Measurements from ENCODE around the gene RBPJL. TPM values are rescaled to one million over a fixed set of nuclear protein-coding genes. Genes with fewer than 3 reads are reported as not detected.

Gene RBPJL
- total and polyA plus RNA-seq, 4 experiments from 2014 or later, result not detected

GRCh38 chr20:45268531-45268930 is 38.1 kb upstream of the RBPJL start:
- Mint-ChIP-seq H3K4me1 (no peaks in the 10 kb centered on the region), H3K27me3 (peaks cover 11 to 26% of the 10 kb centered on the region in 2 donors), H3K27ac (no peak overlapping the region), H3K9me3 (peaks cover 0 to 2% (median 0%) of the 10 kb centered on the region in 8 donors), H3K36me3 (no peaks in the 10 kb centered on the region), H3K4me3 (no peak overlapping the region)
- no peak for DNase-seq
- Histone ChIP-seq H3K9me3 (ENCODE audit: control insufficient read depth in 1 of 2, low read length in 2 of 2) (no peaks in the 10 kb centered on the region), H3K4me1 (ENCODE audit: insufficient read depth, low read length) (no peaks in the 10 kb centered on the region), H3K4me3 (ENCODE audit: low read length in 2 of 2) (no peak overlapping the region), H3K27me3 (ENCODE audit: insufficient read depth, low read length) (no peaks in the 10 kb centered on the region), H3K27ac (ENCODE audit: low read depth, low read length) (no peak overlapping the region), H3K36me3 (ENCODE audit: insufficient read depth, low read length) (no peaks in the 10 kb centered on the region)
- POLR2A ChIA-PET (ENCODE audit: partially characterized antibody), result no interaction called here
- CTCF ChIA-PET (ENCODE audit: partially characterized antibody), result interaction anchor here (0.8 to 0.9 kb wide), 2 partner anchors 22 to 25 kb away, joined by 4 to 5 read pairs; no protein-coding TSS in a partner anchor
- intact Hi-C loops (cut with micrococcal nuclease), result no loop called here

- H3K27me3 Mint-ChIP-seq, result peaks cover 12 to 26% of the 10 kb centered on the region in 2 donors
- no peak overlapping the region for H3K27ac Mint-ChIP-seq
- H3K4me3 Mint-ChIP-seq, result no peak overlapping the region
- Histone ChIP-seq H3K27me3 (ENCODE audit: insufficient read depth, low read length) (no peaks in the 10 kb centered on the region), H3K36me3 (ENCODE audit: insufficient read depth, low read length) (no peaks in the 10 kb centered on the region), H3K27ac (ENCODE audit: low read depth, low read length) (no peak overlapping the region), H3K9me3 (ENCODE audit: control insufficient read depth in 1 of 2, low read length in 2 of 2) (no peaks in the 10 kb centered on the region), H3K4me1 (ENCODE audit: insufficient read depth, low read length) (no peaks in the 10 kb centered on the region), H3K4me3 (ENCODE audit: low read length in 2 of 2) (no peak overlapping the region)
- peaks cover 0 to 2% (median 0%) of the 10 kb centered on the region in 8 donors for H3K9me3 Mint-ChIP-seq
- CTCF ChIA-PET (ENCODE audit: partially characterized antibody), result interaction anchor here (0.8 to 0.9 kb wide), 2 partner anchors 22 to 25 kb away, joined by 4 to 5 read pairs; no protein-coding TSS in a partner anchor
- no peaks in the 10 kb centered on the region for H3K4me1 Mint-ChIP-seq
- H3K36me3 Mint-ChIP-seq, result no peaks in the 10 kb centered on the region
- DNase-seq, result no peak
- POLR2A ChIA-PET (ENCODE audit: partially characterized antibody), result no interaction called here
- intact Hi-C loops (cut with micrococcal nuclease), result no loop called here
Observed at GRCh38 chr20:45269056-45269455, 37.6 kb upstream of the RBPJL start.

- Histone ChIP-seq H3K27ac (ENCODE audit: low read depth, low read length) (no peak overlapping the region), H3K27me3 (ENCODE audit: insufficient read depth, low read length) (no peaks in the 10 kb centered on the region), H3K4me1 (ENCODE audit: insufficient read depth, low read length) (no peaks in the 10 kb centered on the region), H3K4me3 (ENCODE audit: low read length in 2 of 2) (no peak overlapping the region), H3K36me3 (ENCODE audit: insufficient read depth, low read length) (no peaks in the 10 kb centered on the region), H3K9me3 (ENCODE audit: control insufficient read depth in 1 of 2, low read length in 2 of 2) (no peaks in the 10 kb centered on the region)
- H3K27ac Mint-ChIP-seq, result no peak overlapping the region
- intact Hi-C loops (cut with micrococcal nuclease), result no loop called here
- no peak for DNase-seq
- ChIA-PET CTCF (ENCODE audit: partially characterized antibody) (no interaction called here), POLR2A (ENCODE audit: partially characterized antibody) (no interaction called here)
- no peaks in the 10 kb centered on the region for H3K4me1 Mint-ChIP-seq
- no peaks in the 10 kb centered on the region for H3K36me3 Mint-ChIP-seq
- no peak overlapping the region for H3K4me3 Mint-ChIP-seq
- peaks cover 12 to 26% of the 10 kb centered on the region in 2 donors for H3K27me3 Mint-ChIP-seq
- H3K9me3 Mint-ChIP-seq, result peaks cover 0 to 2% (median 0%) of the 10 kb centered on the region in 8 donors
Observed at GRCh38 chr20:45269754-45270270, 36.8 kb upstream of the RBPJL start.

GRCh38 chr20:45275338-45275737 is 31.3 kb upstream of the RBPJL start:
- CTCF ChIA-PET (ENCODE audit: partially characterized antibody), result no interaction called here
- no peaks in the 10 kb centered on the region for H3K9me3 ChIP-seq (ENCODE audit: control insufficient read depth in 1 of 2, low read length in 2 of 2)
- POLR2A ChIA-PET (ENCODE audit: partially characterized antibody), result no interaction called here
- no peak for DNase-seq
- H3K4me1 ChIP-seq (ENCODE audit: insufficient read depth, low read length), result no peaks in the 10 kb centered on the region
- H3K36me3 Mint-ChIP-seq, result no peaks in the 10 kb centered on the region
- H3K27ac Mint-ChIP-seq, result no peak overlapping the region
- peaks cover 0 to 2% (median 0%) of the 10 kb centered on the region in 8 donors for H3K9me3 Mint-ChIP-seq
- no peak overlapping the region for H3K27ac ChIP-seq (ENCODE audit: low read depth, low read length)
- no peak overlapping the region for H3K4me3 Mint-ChIP-seq
- intact Hi-C loops (cut with micrococcal nuclease), result no loop called here
- no peaks in the 10 kb centered on the region for H3K36me3 ChIP-seq (ENCODE audit: insufficient read depth, low read length)
- peaks cover 27 to 28% of the 10 kb centered on the region in 2 donors for H3K27me3 Mint-ChIP-seq
- no peaks in the 10 kb centered on the region for H3K4me1 Mint-ChIP-seq
- no peaks in the 10 kb centered on the region for H3K27me3 ChIP-seq (ENCODE audit: insufficient read depth, low read length)
- H3K4me3 ChIP-seq (ENCODE audit: low read length in 2 of 2), result no peak overlapping the region

- no peak overlapping the region for H3K4me3 Mint-ChIP-seq
- no peaks in the 10 kb centered on the region for H3K9me3 ChIP-seq (ENCODE audit: control insufficient read depth in 1 of 2, low read length in 2 of 2)
- no peak overlapping the region for H3K27ac ChIP-seq (ENCODE audit: low read depth, low read length)
- H3K4me1 Mint-ChIP-seq, result no peaks in the 10 kb centered on the region
- no peak for DNase-seq
- CTCF ChIA-PET (ENCODE audit: partially characterized antibody), result interaction anchor here (10.3 kb wide), 1 partner anchor 13 kb away, joined by 70 read pairs; no protein-coding TSS in a partner anchor
- no peak overlapping the region for H3K4me3 ChIP-seq (ENCODE audit: low read length in 2 of 2)
- H3K27me3 ChIP-seq (ENCODE audit: insufficient read depth, low read length), result no peaks in the 10 kb centered on the region
- intact Hi-C loops (cut with micrococcal nuclease), result no loop called here
- peaks cover 25 to 29% of the 10 kb centered on the region in 2 donors for H3K27me3 Mint-ChIP-seq
- H3K9me3 Mint-ChIP-seq, result no peaks in the 10 kb centered on the region
- no peak overlapping the region for H3K27ac Mint-ChIP-seq
- H3K36me3 Mint-ChIP-seq, result no peaks in the 10 kb centered on the region
- H3K36me3 ChIP-seq (ENCODE audit: insufficient read depth, low read length), result no peaks in the 10 kb centered on the region
- POLR2A ChIA-PET (ENCODE audit: partially characterized antibody), result no interaction called here
- no peaks in the 10 kb centered on the region for H3K4me1 ChIP-seq (ENCODE audit: insufficient read depth, low read length)
Observed at GRCh38 chr20:45279992-45280391, 26.6 kb upstream of the RBPJL start.

- Histone ChIP-seq H3K36me3 (ENCODE audit: insufficient read depth, low read length) (no peaks in the 10 kb centered on the region), H3K4me1 (ENCODE audit: insufficient read depth, low read length) (no peaks in the 10 kb centered on the region), H3K9me3 (ENCODE audit: control insufficient read depth in 1 of 2, low read length in 2 of 2) (no peaks in the 10 kb centered on the region), H3K4me3 (ENCODE audit: low read length in 2 of 2) (no peak overlapping the region), H3K27me3 (ENCODE audit: insufficient read depth, low read length) (no peaks in the 10 kb centered on the region), H3K27ac (ENCODE audit: low read depth, low read length) (no peak overlapping the region)
- Mint-ChIP-seq H3K36me3 (no peaks in the 10 kb centered on the region), H3K4me1 (no peaks in the 10 kb centered on the region), H3K27ac (no peak overlapping the region), H3K27me3 (peaks cover 12 to 31% of the 10 kb centered on the region in 2 donors), H3K4me3 (no peak overlapping the region), H3K9me3 (no peaks in the 10 kb centered on the region)
- CTCF ChIA-PET (ENCODE audit: partially characterized antibody), result interaction anchor here (10.3 kb wide), 1 partner anchor 10 kb away, joined by 70 read pairs; no protein-coding TSS in a partner anchor
- no peak for DNase-seq
- intact Hi-C loops (cut with micrococcal nuclease), result no loop called here
- POLR2A ChIA-PET (ENCODE audit: partially characterized antibody), result no interaction called here
Observed at GRCh38 chr20:45282700-45283550, 23.7 kb upstream of the RBPJL start.

- no peaks in the 10 kb centered on the region for H3K4me1 ChIP-seq (ENCODE audit: insufficient read depth, low read length)
- Mint-ChIP-seq H3K9me3 (no peaks in the 10 kb centered on the region), H3K4me3 (no peak overlapping the region), H3K4me1 (no peaks in the 10 kb centered on the region), H3K27me3 (peaks cover 11 to 36% of the 10 kb centered on the region in 2 donors), H3K27ac (no peak overlapping the region), H3K36me3 (no peaks in the 10 kb centered on the region)
- CTCF ChIA-PET (ENCODE audit: partially characterized antibody), result interaction anchor here (10.3 kb wide), 1 partner anchor 9 kb away, joined by 70 read pairs; no protein-coding TSS in a partner anchor
- H3K27me3 ChIP-seq (ENCODE audit: insufficient read depth, low read length), result no peaks in the 10 kb centered on the region
- no peak overlapping the region for H3K27ac ChIP-seq (ENCODE audit: low read depth, low read length)
- DNase-seq, result no peak
- no peaks in the 10 kb centered on the region for H3K36me3 ChIP-seq (ENCODE audit: insufficient read depth, low read length)
- H3K4me3 ChIP-seq (ENCODE audit: low read length in 2 of 2), result no peak overlapping the region
- POLR2A ChIA-PET (ENCODE audit: partially characterized antibody), result no interaction called here
- H3K9me3 ChIP-seq (ENCODE audit: control insufficient read depth in 1 of 2, low read length in 2 of 2), result no peaks in the 10 kb centered on the region
- intact Hi-C loops (cut with micrococcal nuclease), result no loop called here
Observed at GRCh38 chr20:45283551-45284057, 23.0 kb upstream of the RBPJL start.

Measured in CD4-positive, alpha-beta memory T cell (primary cell).